KBM-7 (cell line): Measurements from ENCODE around the gene SLC7A5.
A peak's percentile ranks its signal among the peaks of the same experiment; 100 is the strongest.
"Not testable (repeated sequence)": the region's sequence is repeated elsewhere in the genome, so short reads cannot be mapped to it uniquely, and the experiment has no call there.

Experiments
- DNase-seq: peaks from one replicate; pipeline ENCODE4 v3.0.0-alpha.2; 2015
- in situ Hi-C: fragments of 300-500 bp; cut with MboI; formaldehyde crosslinking; loops from 2 replicates; pipeline ENCODE4 v1.14.3; 2020; ENCODE audit warnings: low sequenced_read_pairs, low pct_unique_long_range_greater_than_20kb, mixed read lengths

The SLC7A5 gene

DNA sequence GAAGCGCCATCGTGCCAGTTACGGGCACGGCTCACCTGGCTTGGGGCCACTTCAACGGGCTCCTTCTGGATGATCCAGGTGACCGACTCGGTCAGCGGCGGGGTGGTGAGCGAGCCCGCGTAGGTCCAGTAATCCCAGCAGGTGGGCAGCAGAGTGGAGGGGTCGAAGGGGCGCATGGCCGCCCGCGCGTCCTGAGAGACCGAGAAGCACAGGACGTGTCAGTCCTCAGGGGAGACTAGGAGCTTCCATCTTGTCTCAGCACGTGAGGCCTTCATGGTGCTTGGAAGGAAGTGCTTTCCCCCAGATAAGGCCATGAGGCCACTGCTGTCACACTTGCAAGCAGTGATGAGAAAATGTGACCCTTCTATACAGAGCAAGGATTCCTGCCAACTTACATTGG, 22.5 kb upstream of the SLC7A5 start:
- DNase-seq, result no peak
- in situ Hi-C loops, result no loop called here

DNA sequence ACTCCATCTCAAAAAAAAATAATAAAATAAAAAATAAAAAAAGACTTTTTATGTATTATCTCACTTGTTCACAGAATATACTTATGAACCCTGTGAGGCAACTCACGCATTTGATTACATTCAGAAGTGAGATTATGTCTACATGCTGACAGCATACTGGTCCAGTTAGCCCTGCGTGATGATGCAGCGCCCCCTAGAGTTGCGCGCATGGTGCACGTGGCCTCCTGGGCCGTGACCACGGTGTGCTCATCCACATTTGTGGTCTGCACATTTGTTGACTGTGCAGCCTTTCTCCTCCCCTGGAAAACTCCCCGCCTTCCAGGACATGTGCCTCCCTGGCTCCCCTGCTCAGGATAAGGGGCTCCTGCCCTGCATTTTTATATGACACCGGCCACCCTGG, 20.5 kb upstream of the SLC7A5 start:
- in situ Hi-C loops, DNase-seq: not testable (repeated sequence)

DNA sequence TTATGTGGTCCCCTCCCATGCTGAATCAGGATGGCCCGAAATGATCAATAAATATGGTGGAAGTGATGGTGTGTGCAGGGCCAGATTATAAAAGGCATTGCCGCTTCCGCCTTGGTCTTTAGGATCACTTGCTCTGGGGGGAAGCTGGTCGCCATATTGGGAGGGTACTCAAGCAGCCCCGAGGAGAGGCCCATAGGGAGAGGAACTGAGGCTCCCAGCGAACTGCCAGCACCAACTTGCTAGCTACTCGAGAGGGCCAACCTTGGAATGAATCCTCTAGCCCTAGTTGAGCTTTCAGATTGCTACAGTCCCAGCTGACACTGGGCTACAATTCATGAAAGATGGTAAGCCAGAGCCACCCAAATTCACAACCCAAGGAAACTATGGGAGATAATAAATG, 19.0 kb upstream of the SLC7A5 start:
- DNase-seq, in situ Hi-C loops: not testable (repeated sequence)

DNA sequence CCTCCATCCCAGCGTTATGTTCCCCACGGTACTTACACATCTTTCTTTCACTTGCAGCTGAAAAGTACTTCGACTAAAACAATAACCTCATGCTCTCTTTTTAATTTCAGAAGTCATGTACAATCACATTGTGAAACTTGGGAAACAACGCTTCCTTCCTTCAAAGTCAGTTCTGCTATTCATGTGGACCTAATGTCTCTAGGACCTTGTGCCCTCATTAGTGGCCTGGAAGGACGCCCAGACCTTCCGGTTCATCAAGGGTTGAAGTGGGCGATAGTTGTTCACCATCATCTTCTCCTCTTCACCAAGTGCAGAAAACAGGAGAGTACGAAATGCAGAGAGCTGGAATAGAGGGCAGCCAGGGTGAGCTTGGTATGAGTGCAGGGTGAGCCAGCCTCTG, 18.6 kb upstream of the SLC7A5 start:
- DNase-seq, in situ Hi-C loops: not testable (repeated sequence)

DNA sequence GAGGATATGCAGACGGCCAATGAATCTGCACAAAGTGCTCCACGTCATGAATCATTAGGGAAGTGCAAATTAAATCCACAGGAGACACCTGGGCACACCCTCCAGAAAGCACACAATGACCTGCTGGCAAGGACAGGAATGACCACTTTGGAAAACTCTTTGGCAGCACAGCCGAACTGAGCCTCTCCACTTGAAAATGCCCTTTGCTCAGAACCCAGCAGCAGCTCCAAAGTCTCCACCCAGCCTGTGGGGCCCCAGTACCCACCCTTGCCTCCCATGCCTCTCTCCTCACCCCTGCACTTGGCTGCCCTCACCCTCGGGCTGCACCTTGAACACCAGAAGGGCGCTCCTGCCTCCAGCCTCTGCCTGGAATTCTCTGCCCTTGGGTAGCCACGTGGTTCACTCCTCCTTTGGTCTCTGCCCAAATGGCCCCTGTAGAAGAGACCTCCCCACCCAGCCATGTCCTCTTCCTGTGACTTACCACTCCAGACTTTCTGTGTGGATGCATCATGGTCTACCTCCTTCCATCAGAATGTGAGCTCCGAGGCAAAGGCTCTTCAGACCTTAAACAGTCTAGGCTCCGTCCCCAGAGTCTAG, 16.2 kb upstream of the SLC7A5 start:
- DNase-seq, in situ Hi-C loops: not testable (repeated sequence)

DNA sequence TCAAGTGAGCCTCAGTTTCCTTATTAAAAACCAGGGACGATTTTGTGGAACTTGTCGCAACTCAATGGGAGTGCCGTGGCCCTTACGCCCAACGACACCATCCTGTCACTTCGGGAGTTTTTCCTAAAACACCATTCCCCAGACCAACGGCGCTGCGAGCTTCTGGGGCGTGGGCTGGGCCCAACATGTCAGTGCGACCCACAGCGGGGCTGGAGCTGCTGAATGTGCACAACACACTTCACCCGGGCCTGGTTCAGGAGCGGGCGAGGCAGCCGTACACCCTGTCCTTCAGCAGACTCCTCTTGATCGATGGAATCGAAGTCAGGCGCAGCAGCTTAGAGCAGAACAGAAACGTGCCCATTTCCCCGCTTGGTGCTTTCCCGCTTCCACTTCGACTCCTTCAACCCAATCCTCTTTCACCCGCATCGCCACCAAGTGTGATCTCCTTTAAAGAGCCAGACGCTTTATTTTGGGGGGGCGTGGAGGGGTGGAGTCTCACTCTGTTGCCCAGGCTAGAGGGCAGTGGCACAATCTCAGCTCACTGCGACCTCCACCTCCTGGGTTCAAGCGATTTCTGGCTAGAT, 13.2 kb upstream of the SLC7A5 start:
- in situ Hi-C loops, result no loop called here
- DNase-seq, result no peak

DNA sequence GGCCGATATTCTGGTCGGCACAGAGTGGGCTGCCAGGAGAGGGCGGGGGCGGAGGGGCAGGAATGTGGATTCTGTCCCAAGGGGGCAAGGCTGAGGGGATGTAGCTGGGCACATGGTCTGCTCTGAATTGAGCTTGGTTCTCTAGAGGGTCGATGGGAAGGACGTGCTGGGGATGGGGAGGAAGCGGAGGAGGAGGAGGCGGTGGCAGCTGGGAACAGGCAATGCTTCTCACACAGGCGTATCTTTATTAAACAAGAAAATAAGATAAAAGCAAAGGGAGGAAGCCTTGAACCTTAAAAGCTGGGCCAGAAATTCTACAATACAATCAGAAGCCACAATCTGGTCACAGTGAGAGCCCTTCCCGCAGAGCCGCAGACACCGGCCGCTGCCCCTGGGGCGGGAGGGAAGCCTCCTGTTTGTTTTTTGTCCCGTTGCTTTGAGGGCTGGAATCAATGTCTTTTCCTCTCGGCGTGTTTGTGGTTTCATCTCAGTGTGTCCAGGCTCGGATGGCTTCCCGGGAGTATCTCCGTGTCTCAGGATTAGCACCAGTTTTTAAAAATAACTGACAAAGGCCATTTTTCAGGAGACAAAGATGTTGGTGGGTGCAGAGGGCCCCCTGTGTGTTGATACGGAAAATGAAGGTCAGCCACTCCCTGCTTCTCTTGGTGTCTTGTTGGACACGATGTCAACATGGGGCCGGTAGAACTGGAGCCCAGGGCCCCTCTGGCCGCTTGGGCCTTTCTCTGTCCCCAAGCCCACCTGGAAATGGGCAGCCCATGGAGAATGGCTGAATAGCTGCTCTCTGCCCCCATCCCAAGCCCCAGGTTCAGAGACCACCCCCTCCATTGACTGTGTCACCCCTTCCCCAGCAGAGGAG, 12.3 kb upstream of the SLC7A5 start:
- in situ Hi-C loops, result no loop called here
- no peak for DNase-seq

DNA sequence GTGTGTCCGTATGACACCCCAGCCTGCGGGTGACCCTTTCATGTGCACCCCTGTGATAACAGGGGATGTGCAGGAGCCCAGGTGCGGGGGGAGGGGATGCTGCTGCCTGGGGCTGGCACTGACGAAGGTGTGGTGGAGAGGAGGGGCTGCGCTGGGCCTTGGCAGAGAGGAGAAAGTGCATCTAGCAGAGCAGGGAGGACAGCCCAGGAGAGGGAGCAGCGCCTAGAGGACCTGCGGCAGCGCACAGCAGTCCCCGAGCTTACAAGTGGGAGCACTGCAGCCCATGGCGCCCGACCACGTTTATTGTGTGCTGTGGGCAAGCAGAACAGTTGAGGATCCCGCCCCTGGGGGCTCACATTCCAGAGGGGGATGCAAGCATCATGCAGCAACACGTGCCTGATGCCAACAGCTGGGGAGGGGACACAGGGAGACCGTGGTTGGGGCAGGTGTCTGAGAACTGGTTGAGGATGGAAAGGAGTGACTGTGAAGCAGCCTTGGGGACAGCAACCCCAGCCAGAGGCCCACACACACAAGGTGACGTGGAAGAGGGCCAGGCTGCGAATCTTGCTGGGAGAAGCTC, 10.9 kb upstream of the SLC7A5 start:
- DNase-seq, result no peak
- in situ Hi-C loops, result no loop called here

DNA sequence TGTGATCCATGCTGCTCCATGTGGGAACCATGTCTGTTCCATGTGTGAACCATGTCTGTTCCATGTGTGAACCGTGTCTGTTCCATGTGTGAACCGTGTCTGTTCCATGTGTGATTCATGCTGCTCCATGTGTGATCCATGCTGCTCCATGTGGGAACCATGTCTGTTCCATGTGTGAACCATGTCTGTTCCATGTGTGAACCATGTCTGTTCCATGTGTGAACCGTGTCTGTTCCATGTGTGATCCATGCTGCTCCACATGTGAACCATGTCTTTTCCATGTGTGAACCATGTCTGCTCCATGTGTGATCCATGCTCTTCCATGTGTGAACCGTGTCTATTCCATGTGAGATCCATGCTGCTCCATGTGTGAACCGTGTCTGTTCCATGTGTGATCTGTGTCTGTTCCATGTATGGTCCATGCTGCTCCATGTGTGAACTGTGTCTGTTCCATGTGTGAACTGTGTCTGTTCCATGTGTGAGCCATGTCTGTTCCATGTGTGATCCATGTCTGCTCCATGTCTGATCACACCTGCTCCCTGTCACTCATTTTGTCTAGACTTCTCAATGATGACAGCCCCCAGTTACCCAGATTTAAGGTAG, 10.2 kb upstream of the SLC7A5 start:
- in situ Hi-C loops, DNase-seq: not testable (repeated sequence)

DNA sequence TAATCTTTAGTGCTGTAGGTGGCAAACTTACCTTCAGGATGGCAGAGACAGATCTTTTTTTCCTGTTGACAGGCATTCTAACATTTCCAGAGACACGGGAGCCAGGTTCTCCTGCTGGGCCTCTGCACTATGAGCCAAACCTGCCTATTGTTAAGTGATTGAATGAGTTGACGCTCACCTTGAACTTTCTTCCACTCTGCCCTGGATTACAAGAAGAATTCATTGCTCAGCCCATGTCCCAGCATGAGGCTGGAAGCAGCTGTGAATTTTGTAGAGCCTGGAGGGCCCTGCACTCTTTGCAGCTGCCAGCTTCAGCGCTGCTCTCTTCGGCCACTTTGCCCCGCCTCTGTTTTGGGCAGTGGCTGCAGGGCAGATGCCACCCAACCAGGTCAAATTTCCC, 9.4 kb upstream of the SLC7A5 start:
- no peak for DNase-seq
- in situ Hi-C loops, result no loop called here

DNA sequence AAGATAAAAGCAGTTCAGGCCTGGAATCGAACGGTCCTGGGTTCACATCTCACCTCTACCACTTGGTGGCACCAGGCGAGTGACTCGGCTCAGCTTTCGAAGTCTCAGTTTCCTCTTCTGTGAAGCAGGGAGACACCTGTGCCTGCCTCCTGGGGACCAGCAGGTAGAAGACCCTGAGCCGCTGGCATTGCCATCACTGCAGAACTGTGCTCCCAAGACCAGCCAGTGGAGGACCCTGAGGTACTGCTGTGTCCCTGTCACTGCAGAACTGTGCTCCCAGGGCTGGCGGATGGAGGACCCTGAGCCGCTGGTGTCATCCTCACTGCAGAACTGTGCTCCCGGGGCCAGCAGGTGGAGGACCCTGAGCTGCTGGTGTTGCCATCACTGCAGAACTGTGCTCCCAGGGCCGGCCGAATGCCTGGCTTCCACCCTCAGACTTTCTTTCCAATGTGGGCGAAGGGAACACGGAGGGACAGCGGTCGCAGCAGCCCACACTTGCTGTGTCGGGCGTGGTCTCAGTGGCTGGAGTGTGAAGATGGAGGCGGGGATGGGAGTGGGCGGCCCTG, 8.7 kb upstream of the SLC7A5 start:
- in situ Hi-C loops, result no loop called here
- DNase-seq, result no peak

DNA sequence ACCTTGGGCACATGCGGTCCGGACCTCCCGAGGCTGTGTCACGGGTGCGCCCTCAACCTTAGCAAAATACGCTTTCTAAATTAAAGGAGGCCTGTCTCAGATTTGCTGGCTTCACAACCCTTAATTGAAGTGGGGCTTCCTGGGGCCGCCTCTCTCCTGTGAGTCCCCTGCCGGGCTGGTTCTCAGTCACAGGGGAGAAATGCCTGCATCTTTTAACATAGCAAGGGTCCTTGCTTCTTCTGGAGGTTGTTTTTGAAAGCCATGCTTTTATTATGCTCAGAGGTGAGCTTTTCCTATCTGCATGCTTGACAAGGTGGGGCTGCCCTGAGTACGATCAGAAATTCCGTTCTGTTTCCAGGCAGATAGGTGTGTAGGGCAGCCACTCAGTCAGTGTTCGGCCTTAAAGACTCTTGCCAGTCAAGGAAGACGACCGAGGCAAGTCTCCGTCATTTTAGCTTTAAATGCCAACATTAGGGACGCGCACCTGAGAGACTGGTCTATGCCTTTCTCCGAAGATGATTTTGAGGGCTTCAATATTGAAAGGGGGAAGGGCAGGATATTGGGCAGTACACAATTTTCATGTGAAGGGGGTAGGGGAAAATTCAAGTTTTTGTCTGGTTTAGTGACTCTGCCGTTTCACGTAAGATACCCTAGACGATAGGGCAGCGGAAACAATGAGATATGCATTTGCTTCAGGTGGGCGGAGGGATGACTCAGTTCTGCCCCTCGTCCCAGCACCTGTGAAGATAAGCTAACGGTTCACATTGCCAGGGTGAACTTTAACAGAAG, 5.5 kb upstream of the SLC7A5 start:
- DNase-seq, result no peak
- in situ Hi-C loops, result no loop called here

DNA sequence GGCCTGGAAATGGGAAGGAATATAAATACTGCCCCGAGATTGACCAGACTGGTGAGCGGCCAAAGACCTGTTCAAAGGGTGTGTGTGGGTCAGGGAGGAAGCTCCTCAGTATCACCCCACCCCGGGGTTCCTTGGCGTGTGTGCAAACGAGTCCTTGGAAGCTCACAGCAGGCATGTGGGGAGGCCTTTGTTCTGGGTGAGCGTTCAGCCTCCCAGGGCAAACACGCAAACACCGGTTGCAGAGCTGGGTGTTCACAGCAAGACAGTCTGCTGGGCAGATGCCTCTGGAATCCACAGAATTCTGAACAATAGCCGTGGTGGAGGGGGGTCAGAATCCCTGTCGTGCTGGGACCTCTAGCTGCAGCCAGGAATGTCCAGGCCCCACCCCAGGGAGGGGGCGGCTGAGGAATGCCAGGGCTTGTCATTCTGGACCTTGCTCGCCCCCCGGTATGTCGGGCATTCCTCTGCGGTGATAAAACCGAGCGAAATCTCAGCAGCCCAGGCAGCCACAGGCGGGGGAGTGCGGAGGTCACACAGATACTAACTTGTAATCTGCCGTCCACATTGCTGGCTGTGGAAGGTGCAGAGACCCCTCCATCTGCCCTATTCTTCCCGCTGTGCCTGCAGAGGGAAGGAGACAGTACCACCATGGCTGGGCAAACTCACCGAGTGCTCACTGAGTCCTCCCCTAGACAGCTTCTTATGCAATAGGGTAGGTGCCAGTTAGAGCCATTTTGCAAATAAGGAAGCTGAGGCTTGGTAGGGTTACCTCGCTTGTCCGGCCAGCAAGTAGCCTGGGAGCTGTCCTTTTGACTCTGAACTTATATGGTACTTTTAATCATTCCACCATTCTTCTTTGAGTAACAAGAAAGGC, 1.3 kb upstream of the SLC7A5 start:
- in situ Hi-C loops, result not testable (repeated sequence)

DNA sequence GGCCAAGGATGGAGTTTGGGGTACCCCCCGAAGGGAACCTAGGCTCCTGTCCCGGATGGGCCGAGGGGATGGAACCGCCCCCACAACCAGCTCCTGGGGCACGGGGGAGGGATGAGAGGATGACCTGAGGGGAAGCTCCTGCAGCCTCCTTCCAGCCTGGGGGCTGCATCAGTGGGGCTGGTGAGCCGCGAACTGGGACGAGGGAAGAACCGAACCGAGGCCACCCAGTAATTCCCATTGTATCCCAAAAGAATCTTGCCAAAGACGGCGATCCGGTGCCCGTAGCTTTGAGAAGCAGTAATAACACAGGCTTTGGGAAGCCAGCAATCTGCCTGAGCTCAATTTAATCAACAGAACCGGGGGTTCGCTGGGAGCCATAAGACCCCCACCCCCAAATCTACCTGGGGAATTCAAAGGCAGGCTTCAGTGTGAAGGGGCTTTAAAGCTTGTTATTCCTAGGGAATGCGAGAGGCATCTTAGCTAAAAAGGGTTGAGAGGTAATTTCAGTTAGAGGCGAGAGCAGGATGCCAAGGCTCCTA, 641 bp upstream of the SLC7A5 start:
- in situ Hi-C loops, result not testable (repeated sequence)

More for the DNA sequence above, 1.3 kb upstream of the SLC7A5 start:
- peak; percentile 42 for DNase-seq

DNA sequence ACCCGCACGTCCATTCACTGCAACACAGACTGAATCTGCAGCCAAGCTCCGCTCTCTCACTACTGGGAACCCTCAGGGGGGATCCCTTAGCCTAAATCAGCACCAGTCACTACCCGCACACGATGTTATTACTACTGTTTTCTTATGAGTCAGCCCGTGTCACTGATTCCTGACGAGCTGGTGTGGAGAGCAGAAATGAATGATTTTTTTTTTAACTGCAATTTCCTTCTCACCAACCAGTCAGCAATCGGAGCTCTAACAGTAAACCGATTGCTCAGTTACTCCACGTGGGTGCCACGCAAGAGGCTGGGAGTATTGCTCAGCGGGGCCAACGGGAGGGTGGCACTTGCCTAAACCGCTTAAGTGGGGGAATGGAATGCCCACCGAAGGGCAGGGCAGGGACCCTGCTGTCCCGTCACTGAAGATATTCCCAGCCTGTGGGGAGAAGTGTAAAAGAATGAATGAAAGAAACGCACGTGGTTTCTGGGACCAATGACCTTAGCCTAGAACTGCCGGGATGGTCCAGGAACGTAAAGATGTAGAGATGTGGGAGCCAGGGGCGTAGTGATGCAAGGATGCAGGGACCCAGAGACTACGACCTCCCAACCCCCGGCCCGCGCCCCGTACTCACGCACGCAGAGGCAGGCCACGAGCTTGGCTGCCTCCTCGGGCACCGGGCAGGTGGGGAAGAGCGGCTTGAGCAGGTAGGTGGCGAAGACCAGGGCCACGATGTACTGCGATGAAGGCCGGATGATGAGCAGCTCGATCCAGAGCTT, 865 bp downstream of the SLC7A5 start:
- DNase-seq, result peak; percentile 60
- in situ Hi-C loops, result not testable (repeated sequence)

More for the DNA sequence above, 641 bp upstream of the SLC7A5 start:
- DNase-seq, result peak; percentile 2

DNA sequence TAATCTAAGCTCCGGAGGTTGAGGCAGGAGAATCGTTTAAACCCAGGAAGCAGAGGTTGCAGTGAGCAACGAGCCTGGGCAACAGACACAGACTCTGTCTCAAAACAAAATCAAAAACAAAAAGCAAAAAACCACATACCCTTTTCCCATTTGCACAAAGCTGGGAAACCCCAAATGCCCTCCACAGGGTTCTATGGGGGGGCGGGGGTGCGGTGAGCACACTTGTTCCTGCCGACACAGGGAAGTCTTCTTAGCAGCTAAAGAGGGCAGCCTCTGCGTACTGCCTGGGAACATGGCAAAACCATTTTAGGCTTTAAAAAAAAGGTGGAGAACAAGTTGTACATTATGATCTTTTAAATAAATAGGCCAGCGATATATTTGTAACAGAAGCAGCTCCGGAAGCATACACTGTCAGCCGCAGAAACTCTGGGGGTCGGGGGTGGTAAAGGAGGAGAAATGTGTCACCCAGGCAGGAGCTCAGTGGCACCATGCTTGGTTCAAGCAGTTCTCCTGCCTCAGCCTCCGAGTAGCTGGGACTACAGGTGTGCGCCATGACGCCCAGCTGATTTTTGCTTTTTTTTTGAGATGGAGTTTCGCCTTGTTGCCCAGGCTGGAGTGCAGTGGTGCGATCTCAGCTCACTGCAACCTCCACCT, 3.3 kb downstream of the SLC7A5 start:
- in situ Hi-C loops, result not testable (repeated sequence)
- DNase-seq, result peak; percentile 59
